GM23248 (cell line): ENCODE data around the gene OVCH1. TPM values are rescaled to one million over a fixed set of nuclear protein-coding genes. Genes with fewer than 3 reads are reported as not detected.
A peak's percentile ranks its signal among the peaks of the same experiment; 100 is the strongest.

Source experiments
- DNase-seq: peaks from one replicate; pipeline ENCODE4 v3.0.0-alpha.2; 2015
- H2AFZ ChIP-seq: fragments of 200-600 bp; sonication (generic); 2 replicates; pipeline ENCODE4 v1.6.1; 2016; ENCODE audit warnings: antibody characterized with exemption
- H3F3A ChIP-seq: fragments of 200-600 bp; sonication (generic); 2 replicates; pipeline ENCODE4 v1.6.1; 2016; ENCODE audit warnings: mild to moderate bottlenecking, antibody characterized with exemption, mixed run types; ENCODE audit not compliant: insufficient read depth
- H3K27ac ChIP-seq: fragments of 200-600 bp; sonication (generic); 2 replicates; pipeline ENCODE4 v1.5.1; 2016; ENCODE audit warnings: mild to moderate bottlenecking
- H3K27me3 ChIP-seq: fragments of 200-600 bp; sonication (generic); replicated peaks from 2 replicates; pipeline ENCODE4 v1.6.1; 2016; ENCODE audit warnings: mild to moderate bottlenecking; ENCODE audit not compliant: insufficient read depth
- H3K36me3 ChIP-seq: fragments of 200-600 bp; sonication (generic); 2 replicates; pipeline ENCODE4 v1.6.1; 2016; ENCODE audit warnings: low read depth, mild to moderate bottlenecking
- H3K4me1 ChIP-seq: fragments of 200-600 bp; sonication (generic); 2 replicates; pipeline ENCODE4 v1.6.1; 2016; ENCODE audit warnings: mild to moderate bottlenecking; ENCODE audit not compliant: insufficient read depth
- H3K4me2 ChIP-seq: fragments of 200-600 bp; sonication (generic); one replicate; pipeline ENCODE4 v1.6.1; 2016; ENCODE audit warnings: mild to moderate bottlenecking; ENCODE audit not compliant: unreplicated experiment
- H3K4me3 ChIP-seq: fragments of 200-600 bp; sonication (generic); 2 replicates; pipeline ENCODE4 v1.5.1; 2016; ENCODE audit warnings: mild to moderate bottlenecking
- H3K79me2 ChIP-seq: fragments of 200-600 bp; sonication (generic); 2 replicates; pipeline ENCODE4 v1.6.1; 2016; ENCODE audit warnings: mild to moderate bottlenecking; ENCODE audit not compliant: insufficient read depth
- H3K9ac ChIP-seq: fragments of 200-600 bp; sonication (generic); 2 replicates; pipeline ENCODE4 v1.6.1; 2016; ENCODE audit warnings: mild to moderate bottlenecking
- H3K9me2 ChIP-seq: fragments of 200-600 bp; sonication (generic); 2 replicates; pipeline ENCODE4 v1.6.1; 2016; ENCODE audit warnings: mixed run types, mild to moderate bottlenecking, moderate library complexity; ENCODE audit not compliant: insufficient read depth
- H3K9me3 ChIP-seq: fragments of 200-600 bp; sonication (generic); one replicate; pipeline ENCODE4 v1.6.1; 2017; ENCODE audit warnings: low read depth
- H4K20me1 ChIP-seq: fragments of 200-600 bp; sonication (generic); 2 replicates; pipeline ENCODE4 v1.6.0; 2016; ENCODE audit not compliant: insufficient read depth
- EZH2 ChIP-seq: fragments of 200-600 bp; sonication (generic); IDR thresholded peaks from 2 replicates; pipeline ENCODE4 v1.6.1; 2018; ENCODE audit warnings: antibody characterized with exemption, mild to moderate bottlenecking; ENCODE audit not compliant: insufficient read depth, poor library complexity, severe bottlenecking
- EZH2phosphoT487 ChIP-seq: fragments of 200-600 bp; sonication (generic); IDR thresholded peaks from 2 replicates; pipeline ENCODE4 v1.6.1; 2018; ENCODE audit warnings: antibody characterized with exemption, moderate library complexity, mild to moderate bottlenecking, low read depth; ENCODE audit not compliant: insufficient read depth
- WGBS, 2 experiments: methylation state at CpG; one replicate each; pipeline ENCODE4 v1.1.6; 2015 to 2017; ENCODE audit warnings: low lambda C conversion rate in 2 of 2, low coverage in 1 of 2; ENCODE audit errors: missing lambda C conversion rate in 2 of 2; 5-methylcytosine and 5-hydroxymethylcytosine counted together
- in situ Hi-C: fragments of 300-500 bp; cut with MboI; formaldehyde crosslinking; loops from 2 replicates; pipeline ENCODE4 v1.15.0; 2020
- polyA plus RNA-seq: library from polyadenylated mRNA; unstranded; fragments of >200 nt; fragmentation: Nextera tagmentation; extraction: Ambion mirVana; gene quantifications from 2 replicates; pipeline ENCODE4 v1.2.1, GENCODE V29; 2016
- total RNA-seq: library from RNA; depleted of rRNA; stranded (reverse); fragments of >200 nt; shearing (Covaris generic); gene quantifications from 2 replicates; pipeline ENCODE4 v1.2.3, GENCODE V29; 2014

OVCH1 gene
- total and polyA plus RNA-seq, 2 experiments from 2014 or later, result not detected

DNA sequence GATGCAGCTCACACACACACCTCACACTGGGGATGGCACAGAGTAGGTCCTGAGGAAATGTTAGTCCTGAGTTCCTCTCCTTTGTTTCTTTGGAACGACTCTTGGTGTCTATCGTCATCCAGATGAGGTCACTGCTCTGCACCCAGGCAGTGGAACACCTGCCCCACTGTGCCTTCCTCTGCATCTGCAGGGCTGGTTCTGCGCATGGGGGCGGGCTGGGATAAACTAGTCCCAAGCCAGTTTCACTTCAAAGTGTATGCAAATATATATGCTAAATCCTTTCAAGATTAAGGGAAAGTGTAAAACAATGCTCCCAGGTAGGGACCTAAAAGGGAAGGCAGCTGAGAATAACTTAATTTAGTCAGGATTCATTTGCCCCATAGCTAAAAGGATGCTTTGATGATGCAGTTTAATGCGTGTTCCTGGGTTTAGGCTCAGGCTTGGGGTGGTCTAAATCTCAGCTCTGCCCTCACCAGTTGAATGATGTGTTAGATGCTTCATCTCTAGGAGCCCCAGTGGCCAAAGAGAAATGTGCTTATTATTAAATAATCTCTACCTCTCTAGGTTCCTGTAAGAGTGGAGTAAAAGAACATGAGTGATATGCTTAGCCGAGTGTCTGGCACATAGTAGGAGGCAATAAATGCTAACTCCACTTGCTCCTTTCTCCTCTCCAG is 47.1 kb upstream of the OVCH1 start:
- Histone ChIP-seq H3K27ac (no peak overlapping the region), H3K36me3 (no peaks in the 10 kb centered on the region), H3K4me1 (peaks cover 31% of the 10 kb centered on the region), H3K4me2 (no peak overlapping the region), H3K9me2 (no peaks in the 10 kb centered on the region), H2AFZ (no peak overlapping the region), H3K79me2 (no peaks in the 10 kb centered on the region), H4K20me1 (no peaks in the 10 kb centered on the region), H3K9ac (no peak overlapping the region), H3K4me3 (no peak overlapping the region), H3F3A (peaks cover 17% of the 10 kb centered on the region; the same call in 1 of the 2 replicates), H3K9me3 (no peaks in the 10 kb centered on the region), H3K27me3 (no peaks in the 10 kb centered on the region)
- DNase-seq, result no peak
- TF ChIP-seq EZH2phosphoT487, result no peak
- no peak for TF ChIP-seq EZH2
- in situ Hi-C loops, result loop anchor here (25.0 kb wide), 1 partner anchor 1268 kb away; no protein-coding TSS in a partner anchor
- 97 to 98% methylated on average over 6 of the region's 6 CpGs for WGBS, 2 experiments

DNA sequence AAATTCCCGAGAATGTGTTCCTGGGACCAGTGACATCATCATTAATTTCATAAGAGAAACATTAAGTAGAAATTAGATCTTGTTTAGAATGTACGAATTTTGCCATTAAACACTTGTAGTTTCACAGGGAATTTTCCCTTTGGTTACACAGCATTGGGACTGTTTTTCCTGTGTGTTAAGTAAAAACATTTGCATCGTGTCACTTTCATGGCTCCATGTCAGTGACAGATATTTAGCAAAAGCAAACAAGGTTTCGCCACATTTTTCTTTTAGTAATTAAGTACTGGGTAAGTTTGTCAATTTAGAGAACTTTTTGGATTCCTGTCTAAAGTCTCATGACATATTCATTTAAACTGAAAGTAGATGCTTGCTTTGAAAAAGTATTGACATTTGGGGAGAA is 45.5 kb upstream of the OVCH1 start:
- Histone ChIP-seq H3K9ac (peak overlapping the region; percentile 4; the same call in 1 of the 2 replicates), H3K9me2 (no peaks in the 10 kb centered on the region), H3K27me3 (no peaks in the 10 kb centered on the region), H3F3A (peaks cover 14% of the 10 kb centered on the region; the same call in 1 of the 2 replicates), H3K4me3 (peak overlapping the region; percentile 57), H3K79me2 (no peaks in the 10 kb centered on the region), H3K27ac (no peak overlapping the region), H3K4me1 (peaks cover 31% of the 10 kb centered on the region), H2AFZ (peak overlapping the region; percentile 33), H3K4me2 (peak overlapping the region; percentile 62), H4K20me1 (no peaks in the 10 kb centered on the region), H3K36me3 (no peaks in the 10 kb centered on the region), H3K9me3 (no peaks in the 10 kb centered on the region)
- 10 to 17% methylated on average over 4 of the region's 4 CpGs for WGBS, 2 experiments
- no peak for DNase-seq
- no peak for TF ChIP-seq EZH2phosphoT487
- no peak for TF ChIP-seq EZH2
- in situ Hi-C loops, result loop anchor here (25.0 kb wide), 1 partner anchor 1269 kb away; no protein-coding TSS in a partner anchor

DNA sequence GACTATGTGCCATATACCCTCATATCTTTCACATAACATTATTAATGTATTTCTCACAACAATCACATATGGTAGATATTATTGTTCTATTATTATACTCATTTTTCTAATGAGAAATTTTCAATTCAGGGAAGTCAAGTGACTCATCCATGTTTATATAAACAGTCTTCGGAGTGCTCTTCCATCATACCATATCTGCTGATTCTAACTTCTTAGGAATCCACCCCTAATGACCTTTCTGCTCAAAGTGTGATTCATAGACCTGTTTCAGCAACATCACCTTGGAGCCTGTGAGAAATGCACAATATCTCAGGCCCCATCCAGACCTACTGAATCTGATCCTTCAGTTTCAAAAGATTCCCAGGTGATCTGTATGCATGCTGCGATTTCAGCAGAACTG is 39.8 kb upstream of the OVCH1 start:
- in situ Hi-C loops, result loop anchor here (25.0 kb wide), 1 partner anchor 1275 kb away; no protein-coding TSS in a partner anchor
- Histone ChIP-seq H3K27me3 (no peaks in the 10 kb centered on the region), H3K9me2 (no peaks in the 10 kb centered on the region), H2AFZ (no peak overlapping the region), H3K9ac (no peak overlapping the region), H3K4me1 (peaks cover 3% of the 10 kb centered on the region; the same call in 1 of the 2 replicates), H3K9me3 (no peaks in the 10 kb centered on the region), H3K36me3 (no peaks in the 10 kb centered on the region), H3F3A (no peaks in the 10 kb centered on the region), H3K4me2 (no peak overlapping the region), H3K79me2 (no peaks in the 10 kb centered on the region), H4K20me1 (no peaks in the 10 kb centered on the region), H3K4me3 (no peak overlapping the region), H3K27ac (no peak overlapping the region)
- TF ChIP-seq EZH2phosphoT487 (no peak), EZH2 (no peak)
- DNase-seq, result no peak
- WGBS, 2 experiments, result 51 to 54% methylated on average over 2 of the region's 2 CpGs

DNA sequence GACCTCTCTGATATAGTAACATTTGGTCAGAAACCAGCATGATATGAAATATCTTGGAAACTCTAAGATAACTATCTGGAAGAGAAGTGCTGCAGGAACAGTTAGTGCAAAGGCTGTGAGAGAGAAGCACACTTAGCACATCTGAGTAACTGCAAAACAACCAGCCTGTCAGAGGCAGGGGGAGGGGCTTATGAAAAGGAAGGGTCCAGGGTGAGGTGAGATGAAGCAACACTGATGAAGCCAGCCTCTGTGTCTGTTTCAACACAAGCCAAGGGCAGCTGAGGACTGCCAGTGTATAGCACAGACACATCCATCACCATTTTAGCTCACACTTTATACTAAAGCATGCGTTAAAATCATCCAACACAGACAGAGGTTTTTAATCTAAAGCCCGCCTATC is 37.4 kb upstream of the OVCH1 start:
- H3K27ac ChIP-seq, result no peak overlapping the region
- no peak for DNase-seq
- 93 to 94% methylated on average over 2 of the region's 2 CpGs for WGBS, 2 experiments
- no peak overlapping the region for H3K4me3 ChIP-seq
- H2AFZ ChIP-seq, result no peak overlapping the region
- H3K4me1 ChIP-seq, result peaks cover 3% of the 10 kb centered on the region; the same call in 1 of the 2 replicates
- no peaks in the 10 kb centered on the region for H3F3A ChIP-seq
- H4K20me1 ChIP-seq, result no peaks in the 10 kb centered on the region
- H3K36me3 ChIP-seq, result no peaks in the 10 kb centered on the region
- H3K4me2 ChIP-seq, result no peak overlapping the region
- no peaks in the 10 kb centered on the region for H3K9me3 ChIP-seq
- no peak overlapping the region for H3K9ac ChIP-seq
- H3K27me3 ChIP-seq, result no peaks in the 10 kb centered on the region
- no peaks in the 10 kb centered on the region for H3K79me2 ChIP-seq
- H3K9me2 ChIP-seq, result no peaks in the 10 kb centered on the region
- in situ Hi-C loops, result loop anchor here (25.0 kb wide), 1 partner anchor 1277 kb away; no protein-coding TSS in a partner anchor
- no peak for TF ChIP-seq EZH2phosphoT487
